GM12892 (cell line): ENCODE results near the gene THBD.

Experiments
- DNase-seq: peaks from one replicate; pipeline ENCODE4 v3.0.0; 2011; ENCODE audit not compliant: insufficient read length
- FAIRE-seq: peaks from 2 replicates; lab custom pipeline; 2011; peaks lifted over from hg19 to GRCh38; lab: Jason Lieb, UNC
- POLR2A ChIP-seq: IDR thresholded peaks from 2 replicates; pipeline ENCODE4 v1.6.1; 2011; ENCODE audit warnings: low read depth, low read length, control low read depth
- POLR2AphosphoS5 ChIP-seq: IDR thresholded peaks from 2 replicates; pipeline ENCODE4 v1.6.1; 2011; ENCODE audit warnings: low read depth, low read length, control low read depth
- TAF1 ChIP-seq: IDR thresholded peaks from 2 replicates; pipeline ENCODE4 v1.6.1; 2011; ENCODE audit warnings: low read depth, mild to moderate bottlenecking, control low read depth, low read length, borderline replicate concordance

Gene THBD

DNA sequence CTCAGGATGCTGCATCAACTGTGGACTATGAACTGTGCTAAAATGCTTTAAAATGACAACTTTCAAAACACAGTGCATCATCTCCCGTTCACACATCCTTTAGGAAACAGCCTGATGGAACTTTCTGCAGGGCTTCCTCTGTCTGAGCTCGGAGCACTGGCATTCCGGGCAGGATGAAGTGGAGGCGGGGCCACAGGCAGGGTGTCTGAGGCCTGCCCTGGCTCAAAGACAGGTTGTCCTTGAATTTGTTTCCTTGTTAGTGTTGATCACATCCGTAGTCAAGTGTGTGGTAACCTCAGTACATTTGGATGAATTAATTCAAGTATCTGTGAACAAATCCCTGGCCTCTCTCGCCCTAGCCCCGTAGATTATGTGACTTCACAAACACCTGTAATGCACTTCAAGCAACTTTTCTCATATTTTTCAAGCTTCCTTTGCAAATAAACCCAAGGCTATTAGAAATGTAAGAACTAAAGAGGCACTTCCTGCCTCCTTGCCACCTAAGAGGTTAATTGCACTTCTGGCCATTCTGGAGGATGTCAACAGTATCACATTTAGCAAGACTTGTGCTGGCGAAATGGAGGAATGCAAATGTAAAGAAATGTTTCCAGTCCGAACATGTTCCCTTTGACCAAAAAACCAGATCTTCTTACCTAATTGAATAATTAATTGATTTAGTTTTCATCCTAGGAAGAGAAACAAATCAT, 33.5 kb upstream of the THBD start:
- no peak for DNase-seq
- TF ChIP-seq POLR2A = no peak
- no peak for TF ChIP-seq POLR2AphosphoS5
- no peak for TF ChIP-seq TAF1
- peak; percentile 77 for FAIRE-seq

DNA sequence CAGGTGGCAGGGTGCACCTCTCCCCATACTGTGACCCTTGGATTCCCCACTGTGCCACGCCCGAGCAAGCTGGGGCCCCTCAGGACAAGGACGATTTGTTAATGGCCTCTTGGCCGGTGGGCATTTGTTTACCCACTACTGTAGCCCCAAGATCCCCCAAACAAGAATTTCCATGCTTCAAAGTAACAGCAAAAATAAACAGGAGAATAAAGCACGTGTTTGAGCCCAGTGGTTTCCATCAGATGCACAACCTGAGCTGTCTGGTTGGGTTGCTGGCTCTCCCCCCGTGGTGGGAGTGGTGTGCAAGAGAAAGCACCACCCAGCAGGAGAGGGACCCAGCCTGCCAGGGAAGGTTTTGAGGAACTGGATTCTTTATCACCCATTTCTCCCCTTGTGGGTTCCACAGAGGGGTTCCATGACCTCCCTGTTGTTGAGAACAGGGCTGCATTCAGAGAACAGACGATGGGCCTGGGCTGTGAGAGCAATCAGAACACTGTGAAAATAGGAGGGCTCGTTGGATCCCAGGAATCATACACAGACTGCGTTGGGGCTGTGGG, 31.9 kb upstream of the THBD start:
- DNase-seq (no peak), FAIRE-seq (no peak)
- TF ChIP-seq POLR2A (no peak), TAF1 (no peak), POLR2AphosphoS5 (no peak)

DNA sequence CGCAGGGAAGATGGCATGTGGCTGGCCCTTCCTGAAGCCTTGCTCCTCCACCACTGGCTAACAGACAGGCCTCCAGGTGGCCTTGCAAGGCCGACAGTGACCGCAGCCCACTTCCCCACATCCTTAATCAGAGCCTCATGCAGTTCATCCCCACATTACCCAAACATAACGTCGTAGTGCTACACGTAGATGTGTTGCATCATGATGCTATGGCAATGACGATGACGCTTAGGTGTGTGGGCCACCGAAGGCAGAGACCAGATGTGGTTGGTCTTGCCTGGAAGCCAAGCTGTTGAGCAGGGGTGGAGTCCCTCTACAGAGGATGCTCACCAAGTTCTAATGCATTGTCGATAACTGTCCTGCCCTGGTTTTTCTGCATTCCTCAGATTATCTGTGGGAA, 31.0 kb upstream of the THBD start:
- DNase-seq = no peak
- TF ChIP-seq POLR2A (no peak), POLR2AphosphoS5 (no peak), TAF1 (no peak)
- no peak for FAIRE-seq

DNA sequence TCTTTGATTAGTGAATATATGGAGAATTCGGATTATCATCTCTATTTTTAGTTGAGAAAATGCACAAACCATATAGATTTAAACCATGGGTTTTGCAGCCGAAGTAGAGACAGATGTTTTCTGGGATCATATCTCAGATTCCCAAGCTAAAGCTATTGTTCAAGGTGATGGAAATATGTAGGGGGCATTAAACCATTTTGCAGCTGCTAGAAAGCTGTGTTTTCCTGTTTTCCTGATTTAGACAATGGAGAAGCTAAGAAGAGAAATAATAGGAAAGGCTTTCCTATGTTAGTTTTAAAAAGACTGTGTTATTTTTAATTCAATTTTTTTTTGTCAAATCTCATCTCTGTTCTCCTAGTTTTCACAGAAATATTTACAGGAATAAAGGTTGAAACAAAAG, 30.5 kb upstream of the THBD start:
- FAIRE-seq (no peak), DNase-seq (no peak)
- TF ChIP-seq POLR2A = no peak
- no peak for TF ChIP-seq POLR2AphosphoS5
- TF ChIP-seq TAF1 = no peak

DNA sequence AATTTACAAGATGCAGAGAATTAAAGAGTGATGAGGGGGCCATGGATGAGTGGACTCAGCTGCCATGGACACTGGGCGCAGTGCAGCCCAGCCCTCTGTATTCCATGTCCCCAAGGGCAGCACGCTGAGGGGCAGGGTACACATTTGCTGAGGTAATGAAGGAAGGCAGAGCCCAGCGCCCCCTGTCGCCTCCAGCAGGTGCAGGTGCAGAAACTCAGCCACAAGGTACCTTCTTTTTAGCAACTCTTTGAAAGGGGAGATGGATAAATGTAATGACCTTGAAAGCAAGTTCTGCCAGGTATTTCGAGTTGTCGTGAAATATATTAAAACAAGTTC, 29.5 kb upstream of the THBD start:
- TF ChIP-seq TAF1 (no peak), POLR2AphosphoS5 (no peak), POLR2A (no peak)
- DNase-seq (no peak), FAIRE-seq (no peak)

DNA sequence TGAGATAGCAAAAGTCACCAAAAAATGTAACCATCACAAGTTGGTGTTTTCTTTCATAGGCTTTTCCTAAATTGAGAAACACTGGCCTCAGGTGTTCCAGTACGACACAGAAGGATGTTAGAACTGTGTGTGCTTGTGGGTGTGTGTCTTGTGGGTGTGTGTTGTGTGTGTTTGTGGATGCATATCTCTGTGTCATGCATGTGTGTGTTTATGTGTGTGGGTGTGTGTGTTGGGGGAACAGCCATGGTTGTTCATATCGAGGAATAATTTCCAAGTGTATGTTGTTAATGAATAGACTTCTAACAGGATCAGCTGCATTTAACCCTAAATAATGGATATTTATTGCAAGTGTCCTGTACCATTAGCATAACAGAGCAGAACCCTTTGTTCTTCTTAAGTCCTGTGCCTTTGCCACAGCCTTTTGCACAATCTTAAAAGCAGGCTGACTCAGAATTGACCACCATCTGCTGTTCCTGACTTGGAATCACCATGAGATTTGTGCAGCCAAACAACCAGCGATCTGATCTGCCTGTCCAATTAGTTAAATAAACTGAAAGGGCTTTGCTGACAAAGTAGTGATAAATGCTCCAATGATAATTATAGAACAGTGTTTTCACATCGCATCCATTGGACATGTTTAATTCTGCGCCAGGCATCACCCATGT, 29.0 kb upstream of the THBD start:
- TF ChIP-seq POLR2A (no peak), POLR2AphosphoS5 (no peak), TAF1 (no peak)
- FAIRE-seq = no peak
- no peak for DNase-seq

DNA sequence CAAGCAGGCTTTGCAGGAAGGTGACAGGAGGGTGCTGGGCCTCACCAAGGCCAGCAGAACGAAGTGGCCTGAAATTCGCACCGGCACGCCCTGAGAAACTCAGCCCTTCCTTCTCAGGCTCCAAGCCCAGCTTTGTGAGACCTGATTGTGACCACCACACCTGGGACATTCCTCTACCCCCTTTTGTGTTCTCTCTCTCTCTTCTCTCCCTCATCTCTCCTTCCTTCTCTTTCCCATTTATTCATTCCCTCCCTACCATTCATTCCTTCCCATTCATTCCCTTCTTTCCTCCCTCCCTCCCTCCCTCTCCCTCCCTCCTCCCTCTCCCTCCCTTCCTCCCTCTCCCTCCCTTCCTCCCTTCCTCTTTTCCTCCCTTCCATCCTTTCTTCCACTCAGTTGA, 27.8 kb upstream of the THBD start:
- TF ChIP-seq POLR2A (no peak), POLR2AphosphoS5 (no peak), TAF1 (no peak)
- no peak for DNase-seq
- no peak for FAIRE-seq

DNA sequence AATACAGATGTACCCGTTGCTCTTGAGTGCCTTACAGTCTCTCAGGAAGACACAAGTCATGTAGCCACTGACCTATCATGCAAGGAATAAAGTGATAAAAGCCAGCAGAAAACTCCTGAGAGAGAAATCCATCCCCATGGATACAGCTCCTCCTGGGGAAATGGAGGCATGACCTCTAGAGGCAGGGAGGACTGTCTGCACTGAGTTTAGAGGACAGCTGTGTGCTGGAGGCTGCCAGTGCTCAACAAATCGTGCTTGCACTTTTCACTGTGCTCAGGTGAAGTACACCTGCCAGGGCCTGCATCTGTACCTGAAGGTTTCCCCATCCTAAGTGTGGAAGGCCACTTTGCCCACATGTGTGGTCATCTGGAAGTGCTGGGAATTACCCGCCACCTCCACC, 24.6 kb upstream of the THBD start:
- TF ChIP-seq POLR2A = no peak
- no peak for TF ChIP-seq POLR2AphosphoS5
- no peak for TF ChIP-seq TAF1
- FAIRE-seq = no peak
- no peak for DNase-seq

DNA sequence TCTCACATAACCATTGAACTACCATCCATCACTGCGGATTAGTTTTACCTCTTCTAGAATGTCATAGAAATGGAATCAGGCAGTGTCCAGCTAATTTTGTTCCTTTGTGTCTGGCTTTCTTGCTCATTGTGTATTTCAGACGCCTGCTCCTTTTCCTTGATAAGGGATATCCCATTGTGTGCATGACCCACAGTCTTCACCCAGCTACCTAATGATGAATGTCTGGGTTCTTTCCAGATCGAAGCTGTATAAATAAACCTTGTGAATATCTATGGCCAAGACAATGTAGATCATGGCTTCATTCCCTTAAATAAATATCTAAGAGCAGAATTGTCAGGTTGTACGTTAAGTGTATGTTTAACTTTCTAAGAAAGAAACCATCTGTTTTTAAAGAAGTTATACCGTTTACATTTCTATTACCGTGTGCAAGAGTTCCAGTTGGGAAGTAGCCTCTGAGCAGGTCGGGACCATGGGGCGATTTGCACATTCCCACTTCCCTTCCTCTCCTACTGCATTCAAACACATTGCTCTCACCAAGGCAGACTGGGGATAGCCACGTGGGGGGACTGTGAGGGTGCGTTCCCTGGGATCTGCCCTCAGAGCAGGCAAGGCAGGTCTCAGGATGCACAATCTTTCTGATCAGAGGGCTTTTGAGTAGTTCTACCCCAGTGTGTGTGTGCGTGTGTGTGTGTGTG, 23.6 kb upstream of the THBD start:
- TF ChIP-seq POLR2A (no peak), POLR2AphosphoS5 (no peak), TAF1 (no peak)
- FAIRE-seq = no peak

DNA sequence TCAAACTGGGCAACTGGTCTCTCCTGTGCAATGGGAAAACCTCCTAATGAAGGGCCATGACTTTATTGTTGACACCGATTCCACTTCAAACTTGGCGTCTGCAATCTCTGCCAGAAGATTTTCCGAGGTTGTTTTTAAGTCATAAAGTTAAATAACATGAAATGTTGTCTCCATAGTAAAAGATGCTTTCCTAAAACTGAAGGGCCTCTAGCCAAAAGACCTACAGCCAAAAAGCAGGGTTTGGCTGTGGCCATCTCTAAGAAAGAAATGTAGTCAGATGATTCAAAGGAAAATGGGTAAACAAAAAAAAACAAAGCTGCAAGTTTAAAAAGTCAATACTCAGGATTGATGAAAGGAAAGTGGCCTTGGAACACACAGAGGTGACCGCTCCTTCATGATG, 22.5 kb upstream of the THBD start:
- FAIRE-seq (no peak), DNase-seq (no peak)
- TF ChIP-seq POLR2A (no peak), TAF1 (no peak)

More for the DNA sequence above, 23.6 kb upstream of the THBD start:
- no peak for DNase-seq

DNA sequence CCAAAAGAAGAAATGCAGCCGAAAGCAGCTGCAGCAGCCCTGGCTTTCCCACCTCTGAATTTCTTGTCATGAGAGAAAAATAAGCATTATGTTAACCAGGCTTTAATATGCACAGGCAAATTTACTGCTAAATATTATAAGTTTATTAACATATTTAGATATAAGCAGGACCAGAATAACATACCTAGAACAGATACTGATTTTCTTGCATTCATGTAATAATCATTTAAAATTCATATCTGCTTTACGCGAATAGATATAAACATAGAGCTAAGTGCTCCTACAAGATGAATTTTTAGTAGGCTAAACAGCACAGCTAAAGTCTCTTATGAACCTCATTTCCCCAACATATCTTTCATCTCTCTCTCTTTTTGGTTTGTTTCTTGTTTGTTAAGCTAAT, 21.9 kb upstream of the THBD start:
- DNase-seq = no peak
- no peak for FAIRE-seq
- TF ChIP-seq TAF1 = no peak
- no peak for TF ChIP-seq POLR2AphosphoS5
- no peak for TF ChIP-seq POLR2A

DNA sequence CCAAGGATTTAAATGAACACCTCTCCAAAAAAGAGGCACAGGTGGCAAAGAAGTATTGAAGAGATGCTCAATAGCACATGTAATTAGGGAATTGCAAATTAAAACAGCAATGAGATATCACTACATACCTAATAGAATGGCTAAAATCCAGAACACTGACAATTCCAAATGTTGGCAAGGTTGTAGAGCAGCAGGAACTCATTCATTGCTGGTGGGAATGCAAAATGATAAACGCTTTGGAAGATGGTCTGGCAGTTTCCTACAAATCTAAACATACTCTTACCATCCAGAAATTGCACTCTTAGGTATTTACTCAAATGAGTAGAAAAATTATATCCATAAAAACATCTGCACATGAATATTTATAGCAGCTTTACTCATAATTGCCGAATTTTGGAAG, 19.6 kb upstream of the THBD start:
- FAIRE-seq (no peak), DNase-seq (no peak)

DNA sequence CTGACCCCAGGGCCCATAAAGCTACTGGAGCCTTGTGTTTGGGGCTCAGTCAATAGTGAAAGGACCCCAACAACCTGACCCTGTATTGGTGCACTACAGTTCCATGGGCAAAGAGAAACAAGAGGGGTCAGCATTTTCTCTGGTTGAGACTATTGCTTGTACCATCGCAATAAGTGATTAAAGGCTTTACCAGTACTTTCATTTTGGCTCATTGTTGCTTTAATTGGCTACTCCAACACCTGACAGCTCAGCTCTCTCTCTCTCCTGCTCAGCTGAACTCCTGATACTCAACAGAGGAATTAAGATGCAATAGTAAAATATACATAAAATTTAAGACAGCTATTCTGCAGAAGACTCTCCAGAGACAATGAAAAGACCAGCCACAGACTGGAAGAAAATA, 18.8 kb upstream of the THBD start:
- no peak for TF ChIP-seq POLR2AphosphoS5
- TF ChIP-seq TAF1 = no peak
- TF ChIP-seq POLR2A = no peak
- DNase-seq (no peak), FAIRE-seq (no peak)

More for the DNA sequence above, 19.6 kb upstream of the THBD start:
- TF ChIP-seq POLR2AphosphoS5 = no peak
- TF ChIP-seq TAF1 = no peak
- TF ChIP-seq POLR2A = no peak

DNA sequence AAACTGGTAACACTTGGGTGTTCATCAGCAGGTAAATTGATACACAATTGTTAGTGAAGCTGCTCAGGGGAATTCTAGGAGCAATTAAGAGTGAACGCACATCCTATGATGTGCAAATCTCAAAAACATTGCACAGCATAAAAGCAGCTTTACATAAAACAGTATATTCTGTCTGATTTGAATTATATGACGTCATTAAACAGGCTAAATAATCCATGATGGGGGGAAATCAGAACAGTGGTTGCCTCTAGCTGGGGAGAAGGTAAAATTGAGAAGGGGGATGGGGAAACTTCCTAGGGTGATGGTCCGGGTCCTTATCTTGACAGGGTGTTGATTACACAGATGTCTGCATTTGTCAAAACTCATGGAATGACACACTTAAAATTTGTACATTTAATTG, 17.3 kb upstream of the THBD start:
- DNase-seq = no peak
- TF ChIP-seq TAF1 (no peak), POLR2AphosphoS5 (no peak), POLR2A (no peak)
- no peak for FAIRE-seq
